Thymus (tissue), 11 donors: ENCODE measurements around the gene GSTA3. TPM values are rescaled to one million over a fixed set of nuclear protein-coding genes. Genes with fewer than 3 reads are reported as not detected.
A peak's percentile ranks its signal among the peaks of the same experiment; 100 is the strongest.

ENCODE experiments used
- DNase-seq, 9 donors: peaks; one replicate each; pipeline ENCODE4 v3.0.0-alpha.2; 2013; ENCODE audit warnings: low spot score in 9 of 9, low read depth in 6 of 9, missing footprints in 1 of 9
- H3K27ac ChIP-seq, 2 donors: one replicate each; pipeline ENCODE4 v1.5.1; 2013; ENCODE audit warnings: control low read depth in 1 of 2, low read depth in 1 of 2, low read length in 1 of 2, mild to moderate bottlenecking in 1 of 2, moderate library complexity in 1 of 2
- H3K27me3 ChIP-seq, 2 donors: one replicate each; pipeline ENCODE4 v1.5.1; 2013; ENCODE audit warnings: low read length in 1 of 2; ENCODE audit not compliant: control insufficient read depth in 2 of 2, insufficient read depth in 1 of 2
- H3K36me3 ChIP-seq, 2 donors: one replicate each; pipeline ENCODE4 v1.5.1; 2013; ENCODE audit warnings: low read length in 1 of 2, mild to moderate bottlenecking in 1 of 2, moderate library complexity in 1 of 2; ENCODE audit not compliant: control insufficient read depth in 2 of 2, insufficient read depth in 2 of 2
- H3K4me1 ChIP-seq, 2 donors: one replicate each; pipeline ENCODE4 v1.5.1; 2013; ENCODE audit warnings: low read length in 2 of 2; ENCODE audit not compliant: control insufficient read depth in 2 of 2, insufficient read depth in 2 of 2
- H3K4me3 ChIP-seq, 2 donors: one replicate each; pipeline ENCODE4 v1.5.1; 2013; ENCODE audit warnings: low read length in 2 of 2, control low read depth in 1 of 2, mild to moderate bottlenecking in 1 of 2
- H3K9me3 ChIP-seq, 2 donors: one replicate each; pipeline ENCODE4 v1.5.1; 2013; ENCODE audit warnings: low read length in 1 of 2, mild to moderate bottlenecking in 1 of 2; ENCODE audit not compliant: control insufficient read depth in 2 of 2, insufficient read depth in 1 of 2
- WGBS: extraction: QIAGEN DNeasy Blood & Tissue Kit; methylation state at CpG from one replicate; pipeline ENCODE4 v1.1.7; 2013; 5-methylcytosine and 5-hydroxymethylcytosine counted together
- polyA plus RNA-seq: library from polyadenylated mRNA; stranded (reverse); fragments of 200-250 nt; gene quantifications from one replicate; pipeline ENCODE4 v1.2.3, GENCODE V29; 2013
- total RNA-seq: library from RNA; stranded (reverse); fragments of 120-200 nt; gene quantifications from one replicate; pipeline ENCODE4 v1.2.4, GENCODE V29; 2013
- donor health status: healthy.

Gene GSTA3
- total and polyA plus RNA-seq, 2 donors = not detected

GRCh38 chr6:52894285-52894684 is 15.2 kb downstream of the GSTA3 start:
- DNase-seq = no peak
- no peaks in the 10 kb centered on the region for H3K4me1 ChIP-seq
- no peaks in the 10 kb centered on the region for H3K27me3 ChIP-seq
- WGBS = 94% methylated on average over 2 of the region's 2 CpGs
- H3K27ac ChIP-seq = no peak overlapping the region
- no peaks in the 10 kb centered on the region for H3K36me3 ChIP-seq
- peaks cover 0 to 4% of the 10 kb centered on the region in 2 donors for H3K9me3 ChIP-seq
- H3K4me3 ChIP-seq = no peak overlapping the region

GRCh38 chr6:52893803-52894202 is 15.7 kb downstream of the GSTA3 start:
- Histone ChIP-seq H3K36me3 (no peaks in the 10 kb centered on the region), H3K4me3 (no peak overlapping the region), H3K27ac (no peak overlapping the region), H3K27me3 (no peaks in the 10 kb centered on the region), H3K4me1 (no peaks in the 10 kb centered on the region), H3K9me3 (peaks cover 0 to 4% of the 10 kb centered on the region in 2 donors)
- WGBS = 74% methylated on average over 2 of the region's 2 CpGs
- no peak for DNase-seq

GRCh38 chr6:52893221-52893620 is 16.3 kb downstream of the GSTA3 start:
- DNase-seq = no peak
- H3K9me3 ChIP-seq = peaks cover 0 to 4% of the 10 kb centered on the region in 2 donors
- H3K27ac ChIP-seq = no peak overlapping the region
- H3K27me3 ChIP-seq = no peaks in the 10 kb centered on the region
- WGBS = 86% methylated on average over 4 of the region's 4 CpGs
- H3K4me3 ChIP-seq = no peak overlapping the region
- H3K36me3 ChIP-seq = no peaks in the 10 kb centered on the region
- no peaks in the 10 kb centered on the region for H3K4me1 ChIP-seq

GRCh38 chr6:52890018-52890417 is 19.5 kb downstream of the GSTA3 start:
- H3K9me3 ChIP-seq = no peaks in the 10 kb centered on the region
- H3K4me3 ChIP-seq = no peak overlapping the region
- DNase-seq = no peak
- no peak overlapping the region for H3K27ac ChIP-seq
- 94% methylated on average over 3 of the region's 3 CpGs for WGBS
- H3K36me3 ChIP-seq = no peaks in the 10 kb centered on the region
- H3K4me1 ChIP-seq = no peaks in the 10 kb centered on the region
- no peaks in the 10 kb centered on the region for H3K27me3 ChIP-seq

GRCh38 chr6:52887910-52888524 is 21.5 kb downstream of the GSTA3 start:
- no peak overlapping the region for H3K27ac ChIP-seq
- whole genome bisulfite sequencing = 96% methylated on average over 3 of the region's 3 CpGs
- H3K4me3 ChIP-seq = no peak overlapping the region
- no peaks in the 10 kb centered on the region for H3K4me1 ChIP-seq
- H3K27me3 ChIP-seq = no peaks in the 10 kb centered on the region
- H3K9me3 ChIP-seq = no peaks in the 10 kb centered on the region
- H3K36me3 ChIP-seq = no peaks in the 10 kb centered on the region
- no peak for DNase-seq

GRCh38 chr6:52881996-52882841 is 27.3 kb downstream of the GSTA3 start:
- 10% methylated on average over 18 of the region's 18 CpGs for WGBS
- peaks cover 0 to 6% of the 10 kb centered on the region in 2 donors for H3K4me1 ChIP-seq
- peak overlapping the region; percentile 43 to 56 for H3K4me3 ChIP-seq
- no peaks in the 10 kb centered on the region for H3K9me3 ChIP-seq
- H3K27me3 ChIP-seq = peaks cover 0 to 2% of the 10 kb centered on the region in 2 donors
- H3K36me3 ChIP-seq = no peaks in the 10 kb centered on the region
- peak; percentile 14 to 79 (median 47) for DNase-seq
- no peak overlapping the region for H3K27ac ChIP-seq

GRCh38 chr6:52881662-52881995 is 27.9 kb downstream of the GSTA3 start:
- no peak overlapping the region for H3K27ac ChIP-seq
- peak overlapping the region in 1 of 2 donors; percentile 56 for H3K4me3 ChIP-seq
- no peaks in the 10 kb centered on the region for H3K9me3 ChIP-seq
- DNase-seq = no peak
- peaks cover 0 to 6% of the 10 kb centered on the region in 2 donors for H3K4me1 ChIP-seq
- peaks cover 0 to 2% of the 10 kb centered on the region in 2 donors for H3K27me3 ChIP-seq
- WGBS = 95% methylated on average over 4 of the region's 4 CpGs
- H3K36me3 ChIP-seq = no peaks in the 10 kb centered on the region

GRCh38 chr6:52877786-52878185 is 31.7 kb downstream of the GSTA3 start:
- H3K36me3 ChIP-seq = no peaks in the 10 kb centered on the region
- no peak overlapping the region for H3K27ac ChIP-seq
- peaks cover 0 to 6% of the 10 kb centered on the region in 2 donors for H3K4me1 ChIP-seq
- no peak for DNase-seq
- WGBS = 93% methylated on average over 2 of the region's 2 CpGs
- H3K9me3 ChIP-seq = no peaks in the 10 kb centered on the region
- H3K27me3 ChIP-seq = peaks cover 0 to 2% of the 10 kb centered on the region in 2 donors
- no peak overlapping the region for H3K4me3 ChIP-seq

- H3K36me3 ChIP-seq = no peaks in the 10 kb centered on the region
- no peak for DNase-seq
- no peak overlapping the region for H3K4me3 ChIP-seq
- H3K27me3 ChIP-seq = peaks cover 0 to 2% of the 10 kb centered on the region in 2 donors
- 85% methylated on average over 3 of the region's 3 CpGs for WGBS
- H3K9me3 ChIP-seq = no peaks in the 10 kb centered on the region
- H3K4me1 ChIP-seq = peaks cover 0 to 4% of the 10 kb centered on the region in 2 donors
- no peak overlapping the region for H3K27ac ChIP-seq
Observed at GRCh38 chr6:52877168-52877567, 32.3 kb downstream of the GSTA3 start.
